GM15510 (cell line): ENCODE results near the gene ITIH6.

Experiments
- POLR2A ChIP-seq: IDR thresholded peaks from 3 replicates; pipeline ENCODE4 v1.6.1; 2011; ENCODE audit warnings: borderline replicate concordance; ENCODE audit not compliant: insufficient read length; ENCODE audit errors: extremely low read depth

ITIH6 gene

DNA sequence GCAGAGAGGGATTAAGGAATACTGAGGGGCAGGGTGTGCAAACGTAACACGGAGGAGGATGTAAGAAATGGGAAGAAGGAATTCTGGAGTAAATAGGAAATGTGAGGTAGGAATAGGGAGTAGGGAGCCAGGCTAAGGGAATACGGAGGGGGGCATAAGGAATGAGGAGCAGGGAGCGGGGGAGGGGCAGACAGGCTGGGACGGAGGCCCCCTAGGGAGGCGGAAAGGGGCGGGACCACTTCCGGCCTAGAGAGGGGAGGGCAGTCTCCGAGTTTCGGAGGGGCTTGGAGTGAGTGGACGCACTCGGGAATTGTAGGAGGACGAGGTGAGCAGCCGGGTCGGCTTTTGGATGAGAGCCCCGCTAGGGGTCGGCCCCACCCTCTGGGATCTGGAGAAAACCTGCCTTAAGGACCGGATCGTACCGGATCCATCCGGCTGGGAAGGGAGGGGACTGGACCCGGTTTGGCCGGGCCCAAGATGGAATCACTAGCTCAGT is 10.1 kb upstream of the ITIH6 start:
- no peak for TF ChIP-seq POLR2A

DNA sequence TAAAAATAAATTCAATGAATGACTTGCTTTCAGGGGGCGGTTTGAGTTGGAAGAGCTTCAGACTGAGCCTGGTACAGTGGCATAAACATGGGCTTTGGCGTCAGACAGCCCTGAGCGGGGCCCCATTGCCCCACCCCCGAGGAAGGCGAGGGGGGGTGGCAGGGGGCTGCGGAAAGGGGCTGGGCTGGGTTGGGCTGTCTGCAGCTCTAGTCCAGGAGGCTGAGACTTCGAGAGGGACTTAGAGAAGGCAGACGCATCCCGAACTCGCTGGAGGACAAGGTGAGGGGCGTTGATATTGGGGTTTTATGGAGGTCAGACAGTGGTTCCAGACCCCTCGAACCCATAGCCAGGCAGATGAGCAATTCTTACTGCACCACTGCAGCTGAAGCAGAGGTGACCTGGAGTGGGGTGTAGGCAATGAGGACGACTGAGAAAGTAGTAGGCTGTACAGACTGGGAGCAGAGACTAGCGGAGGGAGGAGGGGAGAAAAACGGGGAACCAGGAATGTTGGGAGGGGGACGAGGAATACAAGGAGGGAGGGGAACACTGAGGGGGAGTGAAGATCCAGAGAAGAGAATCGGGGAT is 9.6 kb upstream of the ITIH6 start, which contains the start of gene MAGED2:
Gene MAGED2 (plus strand): TSS at position 222 of the 585 bp plus-strand sequence. CDS start 1,587 bp downstream, outside the sequence.
- TF ChIP-seq POLR2A, result no peak

GRCh38 chrX:54799046-54799445 is 991 bp upstream of the ITIH6 start:
- TF ChIP-seq POLR2A, result no peak

DNA sequence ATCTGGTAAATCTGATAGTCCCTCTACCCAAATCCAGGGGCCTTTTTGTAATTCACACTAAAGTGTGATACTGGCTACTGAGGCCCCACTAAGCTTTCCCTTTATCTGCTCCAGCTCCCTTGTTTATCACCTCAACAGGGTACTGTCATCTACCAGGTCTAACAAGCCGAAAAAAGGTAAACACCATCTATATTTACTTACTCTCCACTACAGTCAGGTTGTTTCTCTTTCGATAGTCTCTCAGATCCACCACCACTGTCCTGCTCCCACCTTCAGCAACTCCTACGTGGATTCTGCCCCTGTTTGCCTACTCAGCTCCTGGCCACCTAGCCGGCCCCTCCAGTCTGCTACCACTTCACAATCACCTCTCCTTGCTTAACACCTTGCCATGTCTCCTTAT is 3.3 kb downstream of the ITIH6 start:
- TF ChIP-seq POLR2A, result no peak

DNA sequence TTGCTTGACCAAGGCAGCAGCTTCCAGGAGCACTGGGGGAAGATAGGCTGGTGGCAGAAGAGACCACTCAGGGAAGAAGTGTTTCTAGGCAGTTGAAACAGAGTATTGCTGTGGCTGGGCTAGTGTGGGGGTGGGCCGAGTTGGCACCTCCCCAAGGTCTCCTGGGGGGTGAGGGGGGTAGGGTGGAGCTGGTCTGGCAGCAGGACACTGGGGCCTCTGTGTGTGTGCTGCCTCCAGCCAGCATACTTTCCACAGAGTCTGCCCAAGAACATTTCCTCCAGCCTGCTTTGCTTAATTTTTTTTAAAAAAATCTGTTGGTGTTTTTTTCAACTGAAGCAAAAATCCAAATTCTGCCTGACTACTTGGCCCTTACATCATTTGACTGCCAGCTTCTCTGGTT is 4.0 kb downstream of the ITIH6 start:
- no peak for TF ChIP-seq POLR2A

- no peak for TF ChIP-seq POLR2A
These were observed 9.6 kb downstream of the ITIH6 start for GRCh38 chrX:54788446-54788845.

- no peak for TF ChIP-seq POLR2A
These were observed 11.1 kb downstream of the ITIH6 start for GRCh38 chrX:54786967-54787366.

- no peak for TF ChIP-seq POLR2A
These were observed 12.2 kb downstream of the ITIH6 start for GRCh38 chrX:54785901-54786300.

- TF ChIP-seq POLR2A, result no peak
These were observed 20.9 kb downstream of the ITIH6 start for GRCh38 chrX:54776987-54777672.

DNA sequence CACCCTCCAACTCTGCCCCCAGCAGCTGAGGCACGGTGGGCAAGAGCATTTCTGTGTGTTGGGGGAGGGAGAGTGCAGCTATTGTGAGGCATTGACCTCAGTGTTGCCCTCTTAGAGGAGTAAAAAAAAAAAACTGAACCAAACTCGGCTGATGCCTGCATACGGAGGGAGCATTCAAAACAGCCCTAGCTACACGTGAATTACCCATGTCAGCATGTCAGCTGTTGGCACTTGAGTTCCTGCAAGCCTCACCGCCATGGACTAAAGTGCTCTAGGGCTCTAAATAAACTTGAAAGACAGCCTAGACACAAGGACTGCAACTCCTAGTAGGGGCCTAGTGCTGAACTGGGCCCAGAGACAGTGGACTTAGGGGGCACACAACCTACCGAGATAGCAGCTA is 22.0 kb downstream of the ITIH6 start:
- TF ChIP-seq POLR2A, result no peak

DNA sequence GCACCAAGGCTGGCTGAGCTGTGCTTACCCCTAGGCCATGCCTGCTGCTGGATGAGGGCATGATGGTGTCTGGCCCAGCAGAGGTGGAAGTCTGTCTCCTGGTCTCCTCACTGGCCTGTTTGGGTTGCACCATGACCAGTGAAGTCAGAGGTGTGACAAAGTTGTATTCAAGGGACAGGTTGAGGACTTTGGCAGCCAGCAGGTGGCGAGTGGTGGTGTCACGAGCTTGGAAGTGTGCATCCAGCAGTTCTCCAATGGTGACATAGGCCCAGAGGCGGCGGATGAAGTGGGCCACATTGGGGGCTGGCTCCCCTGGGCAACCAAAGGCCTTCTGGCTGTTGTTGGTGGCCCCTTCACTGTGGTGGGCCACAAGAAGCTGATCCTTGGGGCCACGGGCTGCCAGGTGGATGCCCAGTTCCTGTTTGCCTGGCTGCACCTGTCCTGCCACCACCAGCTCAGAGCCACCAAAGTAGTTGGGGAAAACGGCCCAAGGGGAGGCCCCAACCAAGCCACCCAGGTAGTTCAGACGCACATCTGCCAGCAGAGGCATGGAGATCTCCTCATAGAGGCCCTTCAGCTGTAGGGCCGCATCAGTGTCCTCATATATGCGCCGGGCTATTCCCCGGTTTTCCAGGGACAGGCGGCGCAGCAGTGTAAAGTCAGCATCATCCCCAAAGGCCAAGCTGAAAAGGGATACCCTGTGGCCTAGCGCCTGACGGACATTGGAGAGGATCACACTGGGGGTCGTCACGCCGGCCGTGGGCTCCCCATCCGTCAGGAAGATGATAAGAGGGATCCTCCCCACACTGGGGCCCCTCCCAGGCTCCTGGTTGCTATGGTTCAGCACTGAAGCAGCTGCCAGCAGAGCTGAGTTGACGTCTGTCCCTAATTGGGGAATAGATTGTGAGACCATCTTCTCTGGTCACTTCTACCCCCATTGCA is 39.7 kb downstream of the ITIH6 start:
- no peak for TF ChIP-seq POLR2A

- TF ChIP-seq POLR2A, result no peak
These were observed 43.2 kb downstream of the ITIH6 start for GRCh38 chrX:54754854-54755253.

- no peak for TF ChIP-seq POLR2A
These were observed 49.4 kb downstream of the ITIH6 start for GRCh38 chrX:54748626-54749025.

DNA sequence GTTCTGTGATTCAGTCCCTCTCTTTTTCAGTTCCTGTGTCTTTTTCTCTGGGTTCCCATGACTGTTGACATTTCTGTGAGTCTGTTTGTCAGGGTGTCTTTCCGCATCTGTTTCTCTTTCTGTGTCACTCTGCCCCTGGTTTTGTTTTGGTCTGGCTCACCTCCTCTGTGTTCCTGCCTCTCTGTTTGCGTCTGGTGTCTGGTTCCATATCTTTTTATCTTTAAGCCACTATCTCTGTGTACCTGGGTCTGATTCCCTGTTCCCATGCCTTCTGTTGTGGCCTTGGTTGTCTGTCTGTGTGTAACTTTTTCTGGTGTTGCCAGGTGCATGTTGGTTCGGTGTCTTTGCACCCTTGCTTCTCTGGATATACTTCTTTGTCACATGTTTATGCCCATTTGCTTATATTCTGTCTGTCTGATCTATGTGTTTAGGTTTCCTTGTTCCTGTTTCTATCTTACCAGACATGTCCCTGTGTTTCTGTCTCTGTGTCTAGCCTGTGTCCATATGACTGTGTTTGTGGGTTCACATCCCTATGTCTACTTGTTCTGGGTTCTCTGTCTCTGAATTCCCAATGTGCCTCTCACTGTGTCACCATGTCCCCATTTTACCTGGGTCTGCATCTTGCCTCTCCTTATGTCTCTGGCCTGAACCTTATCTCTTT is 50.2 kb downstream of the ITIH6 start:
- TF ChIP-seq POLR2A, result no peak

- no peak for TF ChIP-seq POLR2A
These were observed 51.1 kb downstream of the ITIH6 start for GRCh38 chrX:54746928-54747327.
